Measurements from ENCODE around the gene RGS9BP.

DNA sequence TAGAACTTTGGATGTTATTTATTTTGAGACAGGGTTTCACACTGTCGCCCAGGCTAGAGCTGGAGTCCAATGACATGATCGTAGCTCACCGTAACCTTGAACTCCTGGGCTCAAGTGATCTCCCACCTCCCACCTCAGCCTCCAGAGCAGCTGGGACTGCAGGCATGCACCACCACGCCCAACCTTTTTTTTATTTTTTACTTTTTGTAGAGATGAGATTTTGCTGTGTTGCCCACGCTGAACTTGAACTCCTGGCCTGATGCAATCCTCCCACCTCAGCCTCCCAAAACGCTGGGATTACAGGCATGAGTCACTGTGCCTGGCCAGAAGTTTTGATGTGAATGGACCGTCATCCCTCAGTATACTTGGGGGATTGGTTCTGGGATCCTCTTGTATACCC lies 14.3 kb upstream of the RGS9BP start:
- TF ChIP-seq, protein P1, sequence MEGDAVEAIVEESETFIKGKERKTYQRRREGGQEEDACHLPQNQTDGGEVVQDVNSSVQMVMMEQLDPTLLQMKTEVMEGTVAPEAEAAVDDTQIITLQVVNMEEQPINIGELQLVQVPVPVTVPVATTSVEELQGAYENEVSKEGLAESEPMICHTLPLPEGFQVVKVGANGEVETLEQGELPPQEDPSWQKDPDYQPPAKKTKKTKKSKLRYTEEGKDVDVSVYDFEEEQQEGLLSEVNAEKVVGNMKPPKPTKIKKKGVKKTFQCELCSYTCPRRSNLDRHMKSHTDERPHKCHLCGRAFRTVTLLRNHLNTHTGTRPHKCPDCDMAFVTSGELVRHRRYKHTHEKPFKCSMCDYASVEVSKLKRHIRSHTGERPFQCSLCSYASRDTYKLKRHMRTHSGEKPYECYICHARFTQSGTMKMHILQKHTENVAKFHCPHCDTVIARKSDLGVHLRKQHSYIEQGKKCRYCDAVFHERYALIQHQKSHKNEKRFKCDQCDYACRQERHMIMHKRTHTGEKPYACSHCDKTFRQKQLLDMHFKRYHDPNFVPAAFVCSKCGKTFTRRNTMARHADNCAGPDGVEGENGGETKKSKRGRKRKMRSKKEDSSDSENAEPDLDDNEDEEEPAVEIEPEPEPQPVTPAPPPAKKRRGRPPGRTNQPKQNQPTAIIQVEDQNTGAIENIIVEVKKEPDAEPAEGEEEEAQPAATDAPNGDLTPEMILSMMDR (IDR thresholded peaks at IDR 0.05) = no peak
- TF ChIP-seq POLR2A (IDR thresholded peaks at IDR 0.05) = no peak
